Measurements from ENCODE around the gene RAB36. TPM values are rescaled to one million over a fixed set of nuclear protein-coding genes. Genes with fewer than 3 reads are reported as not detected.

RAB36 gene
- total and polyA plus RNA-seq, 2 donors (not counting 1 experiment from before 2014, with no cell fraction given) = 1.1 to 3.3 TPM

DNA sequence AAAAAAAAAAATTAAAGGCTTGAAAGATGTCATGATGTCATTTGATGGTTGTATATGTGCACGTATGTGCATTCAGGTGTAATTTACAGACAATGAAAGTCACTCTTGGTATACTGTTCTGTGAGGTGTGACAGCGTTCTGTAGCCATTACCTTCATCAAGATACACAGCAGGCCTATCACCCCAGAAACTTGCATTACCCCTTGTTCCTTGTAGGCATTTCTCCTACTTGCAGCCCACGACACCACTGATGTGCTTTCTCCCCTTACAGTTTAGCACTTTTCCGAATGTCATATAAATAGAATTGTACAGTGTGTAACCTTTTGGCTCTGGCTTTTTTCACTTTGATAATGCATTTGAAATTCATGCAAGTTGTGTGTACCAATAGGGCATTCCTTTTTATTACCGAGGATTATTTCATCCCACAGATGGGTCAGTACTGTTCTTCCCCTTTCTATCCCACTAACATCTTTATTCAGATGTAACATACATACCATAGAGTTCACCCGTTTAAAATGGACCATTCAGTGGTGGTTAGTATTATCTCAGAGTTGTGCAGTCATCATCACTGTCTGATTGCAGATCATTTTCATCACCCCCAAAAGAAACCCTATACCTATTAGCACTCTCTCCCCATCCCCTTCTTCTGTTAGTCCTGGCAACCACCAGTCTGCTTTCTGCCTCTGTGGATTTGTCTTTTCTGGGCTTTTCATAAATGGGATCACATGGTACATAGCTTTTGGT, 65.3 kb downstream of the RAB36 start:
- Mint-ChIP-seq H3K4me3 (no peak overlapping the region), H3K9me3 (ENCODE audit: insufficient read depth) (no peaks in the 10 kb centered on the region), H3K27ac (no peak overlapping the region), H3K27me3 (peaks cover 5% of the 10 kb centered on the region), H3K4me1 (peaks cover 57% of the 10 kb centered on the region)
- TF ChIP-seq, protein P1, sequence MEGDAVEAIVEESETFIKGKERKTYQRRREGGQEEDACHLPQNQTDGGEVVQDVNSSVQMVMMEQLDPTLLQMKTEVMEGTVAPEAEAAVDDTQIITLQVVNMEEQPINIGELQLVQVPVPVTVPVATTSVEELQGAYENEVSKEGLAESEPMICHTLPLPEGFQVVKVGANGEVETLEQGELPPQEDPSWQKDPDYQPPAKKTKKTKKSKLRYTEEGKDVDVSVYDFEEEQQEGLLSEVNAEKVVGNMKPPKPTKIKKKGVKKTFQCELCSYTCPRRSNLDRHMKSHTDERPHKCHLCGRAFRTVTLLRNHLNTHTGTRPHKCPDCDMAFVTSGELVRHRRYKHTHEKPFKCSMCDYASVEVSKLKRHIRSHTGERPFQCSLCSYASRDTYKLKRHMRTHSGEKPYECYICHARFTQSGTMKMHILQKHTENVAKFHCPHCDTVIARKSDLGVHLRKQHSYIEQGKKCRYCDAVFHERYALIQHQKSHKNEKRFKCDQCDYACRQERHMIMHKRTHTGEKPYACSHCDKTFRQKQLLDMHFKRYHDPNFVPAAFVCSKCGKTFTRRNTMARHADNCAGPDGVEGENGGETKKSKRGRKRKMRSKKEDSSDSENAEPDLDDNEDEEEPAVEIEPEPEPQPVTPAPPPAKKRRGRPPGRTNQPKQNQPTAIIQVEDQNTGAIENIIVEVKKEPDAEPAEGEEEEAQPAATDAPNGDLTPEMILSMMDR (IDR thresholded peaks at IDR 0.05) = no peak
- TF ChIP-seq EZH2 (IDR thresholded peaks at IDR 0.05; ENCODE audit: borderline replicate concordance, insufficient read depth, low read depth, low read length, poor library complexity, severe bottlenecking) = no peak
- ChIA-PET CTCF (interaction anchor here (0.7 to 3.8 kb wide), 3 partner anchors 8 to 71 kb away, joined by 3 to 13 read pairs (median 4); no protein-coding TSS in a partner anchor), POLR2A (no interaction called here)
- intact Hi-C loops (cut with micrococcal nuclease) = no loop called here
- no peaks in the 10 kb centered on the region for H3K36me3 ChIP-seq (replicated peaks in 1 of 2; ENCODE audit: control extremely low read depth in 1 of 2, control insufficient read depth in 1 of 2, extremely low read depth in 1 of 2, insufficient read depth in 2 of 2, low read length in 1 of 2)
- DNase-seq = no peak
- H3K79me2 ChIP-seq (ENCODE audit: control insufficient read depth, insufficient read depth, low read length) = peaks cover 68% of the 10 kb centered on the region
- H3K4me2 ChIP-seq (replicated peaks; ENCODE audit: low read depth, low read length, poor library complexity, severe bottlenecking) = no peak overlapping the region
- H3K27ac ChIP-seq (ENCODE audit: low read length in 2 of 2) = no peak overlapping the region
- no peaks in the 10 kb centered on the region for H3K27me3 ChIP-seq (replicated peaks in 1 of 4; ENCODE audit: control extremely low read depth in 1 of 4, control insufficient read depth in 3 of 4, insufficient read depth in 4 of 4, low read length in 3 of 4)
- ATAC-seq (ENCODE audit: low read depth) = no peak
- peaks cover 36 to 41% of the 10 kb centered on the region in 2 donors for H3K4me1 ChIP-seq (ENCODE audit: control insufficient read depth in 2 of 2, insufficient read depth in 2 of 2, low read length in 2 of 2)
- H3K9me3 ChIP-seq (ENCODE audit: control extremely low read depth in 1 of 3, control insufficient read depth in 2 of 3, insufficient read depth in 1 of 3, low read length in 2 of 3) = no peaks in the 10 kb centered on the region
- no peak overlapping the region for H3K9ac ChIP-seq (ENCODE audit: low read length)
- H4K20me1 ChIP-seq (ENCODE audit: control insufficient read depth, insufficient read depth, low read length, poor library complexity, severe bottlenecking) = peaks cover 55% of the 10 kb centered on the region
- H3K4me3 ChIP-seq (ENCODE audit: control extremely low read depth in 1 of 5, extremely low read depth in 1 of 5, insufficient read depth in 1 of 5, low read depth in 2 of 5, low read length in 4 of 5) = no peak overlapping the region
- WGBS (ENCODE audit: insufficient coverage) = no CpG with 5 or more reads among the region's 6 CpGs
- no peak overlapping the region for H2AFZ ChIP-seq (ENCODE audit: insufficient read depth, low read depth, low read length, poor library complexity, severe bottlenecking)

DNA sequence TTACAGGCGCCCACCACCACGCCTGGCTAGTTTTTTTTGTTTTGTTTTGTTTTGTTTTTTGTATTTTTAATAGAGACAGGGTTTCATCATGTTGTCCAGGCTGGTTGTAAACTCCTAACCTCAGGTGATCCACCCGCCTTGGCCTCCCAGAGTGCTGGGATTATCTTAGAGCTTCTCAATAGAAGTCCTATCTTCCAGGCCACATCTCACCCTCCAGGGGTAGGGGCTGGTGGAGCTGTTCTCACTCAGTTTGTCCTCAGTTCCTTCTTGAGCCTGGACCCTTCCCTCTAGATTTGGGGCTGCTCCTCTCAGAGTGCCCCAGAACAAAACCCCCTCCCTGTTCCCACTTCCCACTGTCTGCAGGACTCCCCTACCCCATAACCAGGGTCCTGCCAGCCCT, 66.3 kb downstream of the RAB36 start:
- no peak overlapping the region for H3K27ac ChIP-seq (ENCODE audit: low read length in 2 of 2)
- no peak for ATAC-seq (ENCODE audit: low read depth)
- no peak overlapping the region for H3K9ac ChIP-seq (ENCODE audit: low read length)
- ChIA-PET CTCF (interaction anchor here (1.1 kb wide), 1 partner anchor 33 kb away, joined by 5 read pairs; no protein-coding TSS in a partner anchor), POLR2A (interaction anchor here (0.9 kb wide), 1 partner anchor 8 kb away, joined by 3 read pairs; no protein-coding TSS in a partner anchor)
- no CpG with 5 or more reads among the region's 3 CpGs for WGBS (ENCODE audit: insufficient coverage)
- H2AFZ ChIP-seq (ENCODE audit: insufficient read depth, low read depth, low read length, poor library complexity, severe bottlenecking) = no peak overlapping the region
- DNase-seq = no peak
- Mint-ChIP-seq H3K27ac (no peak overlapping the region), H3K4me3 (no peak overlapping the region), H3K27me3 (peaks cover 5% of the 10 kb centered on the region), H3K9me3 (ENCODE audit: insufficient read depth) (no peaks in the 10 kb centered on the region), H3K4me1 (peaks cover 67% of the 10 kb centered on the region)
- H3K79me2 ChIP-seq (ENCODE audit: control insufficient read depth, insufficient read depth, low read length) = peaks cover 74% of the 10 kb centered on the region
- H3K27me3 ChIP-seq (replicated peaks in 1 of 4; ENCODE audit: control extremely low read depth in 1 of 4, control insufficient read depth in 3 of 4, insufficient read depth in 4 of 4, low read length in 3 of 4) = no peaks in the 10 kb centered on the region
- no peaks in the 10 kb centered on the region for H3K36me3 ChIP-seq (replicated peaks in 1 of 2; ENCODE audit: control extremely low read depth in 1 of 2, control insufficient read depth in 1 of 2, extremely low read depth in 1 of 2, insufficient read depth in 2 of 2, low read length in 1 of 2)
- H3K4me2 ChIP-seq (replicated peaks; ENCODE audit: low read depth, low read length, poor library complexity, severe bottlenecking) = no peak overlapping the region
- H3K9me3 ChIP-seq (ENCODE audit: control extremely low read depth in 1 of 3, control insufficient read depth in 2 of 3, insufficient read depth in 1 of 3, low read length in 2 of 3) = no peaks in the 10 kb centered on the region
- peaks cover 56% of the 10 kb centered on the region for H4K20me1 ChIP-seq (ENCODE audit: control insufficient read depth, insufficient read depth, low read length, poor library complexity, severe bottlenecking)
- H3K4me1 ChIP-seq (ENCODE audit: control insufficient read depth in 2 of 2, insufficient read depth in 2 of 2, low read length in 2 of 2) = peaks cover 47 to 51% of the 10 kb centered on the region in 2 donors
- TF ChIP-seq EZH2 (IDR thresholded peaks at IDR 0.05; ENCODE audit: borderline replicate concordance, insufficient read depth, low read depth, low read length, poor library complexity, severe bottlenecking) = no peak
- TF ChIP-seq, protein P1 (IDR thresholded peaks at IDR 0.05) = no peak
- intact Hi-C loops (cut with micrococcal nuclease) = no loop called here
- no peak overlapping the region for H3K4me3 ChIP-seq (ENCODE audit: control extremely low read depth in 1 of 5, extremely low read depth in 1 of 5, insufficient read depth in 1 of 5, low read depth in 2 of 5, low read length in 4 of 5)

Data from B cell (primary cell).